ENCODE measurements around the gene ESPN.

DNA sequence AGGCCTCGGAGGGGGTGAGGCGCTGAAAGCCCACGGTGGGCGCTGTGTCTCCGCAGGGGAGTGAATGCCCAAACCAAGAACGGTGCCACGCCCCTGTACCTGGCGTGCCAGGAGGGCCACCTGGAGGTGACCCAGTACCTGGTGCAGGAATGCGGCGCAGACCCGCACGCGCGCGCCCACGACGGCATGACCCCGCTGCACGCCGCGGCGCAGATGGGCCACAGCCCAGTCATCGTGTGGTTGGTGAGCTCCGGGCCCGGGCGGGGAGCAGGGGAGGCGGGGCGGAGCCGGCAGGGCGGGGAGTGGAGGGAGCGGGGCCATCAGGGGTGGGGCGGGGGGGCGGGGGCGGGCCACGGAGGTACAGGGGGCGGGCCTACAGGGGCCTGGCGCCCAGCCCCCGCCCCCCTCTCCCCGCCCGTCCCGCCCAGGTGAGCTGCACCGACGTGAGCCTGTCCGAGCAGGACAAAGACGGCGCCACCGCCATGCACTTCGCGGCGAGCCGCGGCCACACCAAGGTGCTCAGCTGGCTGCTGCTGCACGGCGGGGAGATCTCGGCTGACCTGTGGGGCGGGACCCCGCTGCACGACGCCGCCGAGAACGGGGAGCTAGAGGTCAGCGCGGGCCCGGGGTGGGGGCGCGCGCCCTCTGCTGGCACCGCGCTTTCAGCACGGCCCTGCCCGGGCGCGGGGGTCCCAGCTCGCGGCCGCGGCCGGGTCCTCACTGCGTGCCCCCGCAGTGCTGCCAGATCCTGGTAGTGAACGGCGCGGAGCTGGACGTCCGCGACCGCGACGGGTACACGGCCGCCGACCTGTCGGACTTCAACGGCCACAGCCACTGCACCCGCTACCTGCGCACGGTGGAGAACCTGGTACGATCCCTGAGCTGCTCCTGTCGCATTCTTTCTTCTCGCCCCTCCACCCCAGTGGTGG, 15.9 kb downstream of the ESPN start:
- no peak for TF ChIP-seq POLR2A (IDR thresholded peaks at IDR 0.05; ENCODE audit: extremely low read depth, insufficient read length)
- TF ChIP-seq, protein P1, sequence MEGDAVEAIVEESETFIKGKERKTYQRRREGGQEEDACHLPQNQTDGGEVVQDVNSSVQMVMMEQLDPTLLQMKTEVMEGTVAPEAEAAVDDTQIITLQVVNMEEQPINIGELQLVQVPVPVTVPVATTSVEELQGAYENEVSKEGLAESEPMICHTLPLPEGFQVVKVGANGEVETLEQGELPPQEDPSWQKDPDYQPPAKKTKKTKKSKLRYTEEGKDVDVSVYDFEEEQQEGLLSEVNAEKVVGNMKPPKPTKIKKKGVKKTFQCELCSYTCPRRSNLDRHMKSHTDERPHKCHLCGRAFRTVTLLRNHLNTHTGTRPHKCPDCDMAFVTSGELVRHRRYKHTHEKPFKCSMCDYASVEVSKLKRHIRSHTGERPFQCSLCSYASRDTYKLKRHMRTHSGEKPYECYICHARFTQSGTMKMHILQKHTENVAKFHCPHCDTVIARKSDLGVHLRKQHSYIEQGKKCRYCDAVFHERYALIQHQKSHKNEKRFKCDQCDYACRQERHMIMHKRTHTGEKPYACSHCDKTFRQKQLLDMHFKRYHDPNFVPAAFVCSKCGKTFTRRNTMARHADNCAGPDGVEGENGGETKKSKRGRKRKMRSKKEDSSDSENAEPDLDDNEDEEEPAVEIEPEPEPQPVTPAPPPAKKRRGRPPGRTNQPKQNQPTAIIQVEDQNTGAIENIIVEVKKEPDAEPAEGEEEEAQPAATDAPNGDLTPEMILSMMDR (IDR thresholded peaks at IDR 0.05; ENCODE audit: low read depth, low read length), result peak; percentile 12
- TF ChIP-seq, protein P2, sequence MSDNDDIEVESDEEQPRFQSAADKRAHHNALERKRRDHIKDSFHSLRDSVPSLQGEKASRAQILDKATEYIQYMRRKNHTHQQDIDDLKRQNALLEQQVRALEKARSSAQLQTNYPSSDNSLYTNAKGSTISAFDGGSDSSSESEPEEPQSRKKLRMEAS (IDR thresholded peaks at IDR 0.05; ENCODE audit: low read depth, low read length), result no peak
